Measurements from ENCODE around the gene SRGAP3.

DNA sequence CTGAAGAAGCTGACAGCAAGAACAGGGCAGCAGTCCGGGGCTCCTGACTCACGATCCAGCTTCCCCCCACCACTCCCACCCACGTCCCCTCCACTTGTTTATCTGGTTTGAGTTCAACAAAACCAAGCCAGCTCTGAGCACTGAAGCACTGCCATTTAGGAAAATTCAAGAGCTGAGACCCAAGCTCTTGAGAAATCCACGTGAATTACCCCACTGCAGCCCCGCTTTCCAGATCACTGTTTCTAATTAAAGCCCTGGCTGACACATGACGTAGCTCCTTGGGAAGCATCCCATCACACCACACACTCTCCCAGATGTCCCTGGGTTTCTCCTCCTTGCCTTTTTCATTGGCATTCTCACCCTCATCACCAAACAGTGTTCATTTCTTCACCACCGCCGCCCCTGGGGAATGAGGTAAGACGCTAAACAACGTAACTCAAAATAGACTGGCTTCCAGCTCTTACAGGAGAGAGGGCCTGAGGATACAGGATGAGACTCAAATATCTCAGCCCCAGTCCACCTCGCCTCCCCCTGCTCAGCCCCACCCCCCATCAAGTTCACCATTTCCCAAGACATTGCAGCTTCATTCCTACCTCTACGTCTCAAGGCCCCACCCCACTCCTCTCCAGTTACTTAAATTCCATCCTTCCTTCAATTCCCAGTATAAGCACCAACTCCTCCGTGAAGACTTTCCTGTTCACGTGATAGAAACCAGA is 95.4 kb downstream of the SRGAP3 start:
- TF ChIP-seq BCL11A (IDR thresholded peaks at IDR 0.05; ENCODE audit: low read depth, low read length) (no peak), EZH2 (IDR thresholded peaks at IDR 0.05; ENCODE audit: borderline replicate concordance, control insufficient read depth, low read depth, low read length) (no peak)
